ENCODE data around the gene HMGCLL1.

DNA sequence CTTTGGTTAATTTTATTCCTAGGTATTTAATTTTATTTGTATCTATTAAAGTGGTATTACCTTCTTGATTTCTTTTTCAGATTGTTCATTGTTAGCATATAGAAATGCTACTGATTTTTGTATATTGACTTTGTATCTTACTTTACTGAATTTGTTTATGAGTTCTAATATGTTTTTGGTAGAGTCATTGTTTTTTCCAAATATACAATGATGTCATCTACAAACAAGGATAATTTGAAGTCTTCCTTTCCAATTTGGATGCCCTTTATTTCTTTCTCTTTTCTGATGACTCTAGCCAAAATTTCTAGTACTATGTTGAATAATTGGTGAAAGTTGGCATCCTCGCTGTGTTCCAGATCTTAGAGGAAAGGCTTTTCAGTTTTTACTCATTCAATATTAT lies 43.0 kb upstream of the HMGCLL1 start:
- TF ChIP-seq, protein P1, sequence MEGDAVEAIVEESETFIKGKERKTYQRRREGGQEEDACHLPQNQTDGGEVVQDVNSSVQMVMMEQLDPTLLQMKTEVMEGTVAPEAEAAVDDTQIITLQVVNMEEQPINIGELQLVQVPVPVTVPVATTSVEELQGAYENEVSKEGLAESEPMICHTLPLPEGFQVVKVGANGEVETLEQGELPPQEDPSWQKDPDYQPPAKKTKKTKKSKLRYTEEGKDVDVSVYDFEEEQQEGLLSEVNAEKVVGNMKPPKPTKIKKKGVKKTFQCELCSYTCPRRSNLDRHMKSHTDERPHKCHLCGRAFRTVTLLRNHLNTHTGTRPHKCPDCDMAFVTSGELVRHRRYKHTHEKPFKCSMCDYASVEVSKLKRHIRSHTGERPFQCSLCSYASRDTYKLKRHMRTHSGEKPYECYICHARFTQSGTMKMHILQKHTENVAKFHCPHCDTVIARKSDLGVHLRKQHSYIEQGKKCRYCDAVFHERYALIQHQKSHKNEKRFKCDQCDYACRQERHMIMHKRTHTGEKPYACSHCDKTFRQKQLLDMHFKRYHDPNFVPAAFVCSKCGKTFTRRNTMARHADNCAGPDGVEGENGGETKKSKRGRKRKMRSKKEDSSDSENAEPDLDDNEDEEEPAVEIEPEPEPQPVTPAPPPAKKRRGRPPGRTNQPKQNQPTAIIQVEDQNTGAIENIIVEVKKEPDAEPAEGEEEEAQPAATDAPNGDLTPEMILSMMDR (IDR thresholded peaks at IDR 0.05) = no peak
- TF ChIP-seq POLR2AphosphoS5 (IDR thresholded peaks at IDR 0.05) (no peak), POLR2A (IDR thresholded peaks at IDR 0.05) (no peak)

Data from prostate gland (tissue), 2 donors.